HG02970 (cell line): ENCODE results near the gene CYSRT1.
"Not testable (repeated sequence)": the region's sequence is repeated elsewhere in the genome, so short reads cannot be mapped to it uniquely, and the experiment has no call there.

Experiments used
- ATAC-seq: cut with Tn5 transposase; IDR thresholded peaks from one replicate; pipeline ENCODE4 v1.9.1; 2021; ENCODE audit warnings: mild to moderate bottlenecking, moderate library complexity, moderate number of reproducible peaks; ENCODE audit not compliant: unreplicated experiment, low FRiP score

CYSRT1 gene

GRCh38 chr9:137245450-137246421 is 20.8 kb downstream of the CYSRT1 start:
- ATAC-seq, result no peak

- ATAC-seq, result no peak
Observed at GRCh38 chr9:137247135-137247915, 22.4 kb downstream of the CYSRT1 start.

- no peak for ATAC-seq
Observed at GRCh38 chr9:137247916-137248175, 22.9 kb downstream of the CYSRT1 start.

- ATAC-seq, result no peak
Observed at GRCh38 chr9:137250329-137251193, 25.6 kb downstream of the CYSRT1 start.

GRCh38 chr9:137251194-137251461 is 26.2 kb downstream of the CYSRT1 start, which contains the start of gene STPG3:
Gene STPG3, plus strand, starts transcription at chr9:137251286. Its CDS starts 1 bp downstream, at chr9:137251287.
- no peak for ATAC-seq

- no peak for ATAC-seq
Observed at GRCh38 chr9:137251490-137252268, 26.7 kb downstream of the CYSRT1 start.

GRCh38 chr9:137252555-137253506 is 27.9 kb downstream of the CYSRT1 start:
- no peak for ATAC-seq

- ATAC-seq, result no peak
Observed at GRCh38 chr9:137253717-137254623, 29.0 kb downstream of the CYSRT1 start.

GRCh38 chr9:137254624-137255447 is 29.9 kb downstream of the CYSRT1 start, which contains the start of gene NELFB:
Gene NELFB, plus strand, starts transcription at chr9:137255327.
- peak; percentile 80 for ATAC-seq

GRCh38 chr9:137255448-137256114 is 30.6 kb downstream of the CYSRT1 start:
- ATAC-seq, result peak; percentile 29

- ATAC-seq, result no peak
Observed at GRCh38 chr9:137256362-137256761, 31.4 kb downstream of the CYSRT1 start.

- no peak for ATAC-seq
Observed at GRCh38 chr9:137256856-137257255, 31.9 kb downstream of the CYSRT1 start.

- ATAC-seq, result not testable (repeated sequence)
Observed at GRCh38 chr9:137262173-137262908, 37.4 kb downstream of the CYSRT1 start.

- ATAC-seq, result no peak
Observed at GRCh38 chr9:137262909-137263285, 37.9 kb downstream of the CYSRT1 start.

- no peak for ATAC-seq
Observed at GRCh38 chr9:137263506-137263905, 38.5 kb downstream of the CYSRT1 start.

GRCh38 chr9:137264067-137264466 is 39.1 kb downstream of the CYSRT1 start:
- ATAC-seq, result no peak
